Measurements from ENCODE around the gene EPHA3. TPM values are rescaled to one million over a fixed set of nuclear protein-coding genes. Genes with fewer than 3 reads are reported as not detected.

Gene EPHA3
- total and polyA plus RNA-seq, 2 donors (not counting 3 experiments of a cell fraction or from before 2014, with no cell fraction given): not detected

- no peak for TF ChIP-seq FOS (IDR thresholded peaks at IDR 0.05; ENCODE audit: borderline replicate concordance, insufficient read depth, low read length)
- TF ChIP-seq JUN (IDR thresholded peaks at IDR 0.05; ENCODE audit: borderline replicate concordance, insufficient read depth, insufficient read length, low read depth): no peak
- TF ChIP-seq GATA2 (IDR thresholded peaks at IDR 0.05; ENCODE audit: insufficient read depth, insufficient read length, low read depth, low read length): no peak
- TF ChIP-seq MYC (IDR thresholded peaks at IDR 0.05; ENCODE audit: low read depth, low read length): no peak
- no peak for TF ChIP-seq POLR2A (IDR thresholded peaks at IDR 0.05; ENCODE audit: low read depth, low read length)
- no peak for TF ChIP-seq POLR2AphosphoS5 (IDR thresholded peaks at IDR 0.05; ENCODE audit: insufficient read depth, low read depth, low read length)
- TF ChIP-seq CTCF (IDR thresholded peaks at IDR 0.05; ENCODE audit: extremely low read depth in 1 of 2, insufficient read depth in 1 of 2, low read depth in 1 of 2, low read length in 2 of 2): no peak
- TF ChIP-seq EZH2 (IDR thresholded peaks at IDR 0.05; ENCODE audit: borderline replicate concordance, low read depth, low read length, severe bottlenecking): no peak
- no peak for TF ChIP-seq MAX (IDR thresholded peaks at IDR 0.05; ENCODE audit: insufficient read depth, insufficient read length)
- intact Hi-C loops (cut with micrococcal nuclease): no loop called here
- H3K27ac ChIP-seq (ENCODE audit: insufficient read depth, low read depth, low read length): no peak overlapping the region
- no peaks in the 10 kb centered on the region for H3K79me2 ChIP-seq (ENCODE audit: control insufficient read depth, insufficient read depth, low read length)
- no peak overlapping the region for H3K9ac ChIP-seq (replicated peaks; ENCODE audit: extremely low read depth, insufficient read depth, low read length)
- FAIRE-seq (no peak), DNase-seq (ENCODE audit: low read depth, low spot score) (no peak)
- no peak overlapping the region for H3K4me2 ChIP-seq (ENCODE audit: insufficient read depth, low read length)
- no peak overlapping the region for H2AFZ ChIP-seq (ENCODE audit: low read depth, low read length)
- H3K4me1 ChIP-seq (ENCODE audit: control insufficient read depth, extremely low read depth, insufficient read depth, low read length): no peaks in the 10 kb centered on the region
- H3K9me1 ChIP-seq (replicated peaks; ENCODE audit: control insufficient read depth, extremely low read depth, insufficient read depth, low read length): no peaks in the 10 kb centered on the region
- H3K27me3 ChIP-seq (ENCODE audit: control insufficient read depth in 2 of 2, insufficient read depth in 2 of 2, low read length in 2 of 2): no peaks in the 10 kb centered on the region
- ChIA-PET CTCF (no interaction called here), POLR2A (no interaction called here)
- dilution Hi-C loops (cut with MboI; ENCODE audit: extremely low pct_ligation_motif_present, low sequenced_read_pairs): no loop called here
- no peaks in the 10 kb centered on the region for H3K36me3 ChIP-seq (ENCODE audit: control insufficient read depth in 2 of 2, extremely low read depth in 1 of 2, insufficient read depth in 2 of 2, low read length in 2 of 2)
- no peak overlapping the region for H3K4me3 ChIP-seq (replicated peaks in 1 of 3; ENCODE audit: insufficient read depth in 1 of 3, low read depth in 1 of 3, low read length in 3 of 3)
- BruUV-seq (replicated peaks): no TSS peak
- no peaks in the 10 kb centered on the region for H4K20me1 ChIP-seq (replicated peaks; ENCODE audit: control insufficient read depth, extremely low read depth, insufficient read depth, low read length)
- H3K9me3 ChIP-seq (replicated peaks; ENCODE audit: control insufficient read depth, insufficient read depth, low read length): no peaks in the 10 kb centered on the region
Observed at GRCh38 chr3:89467898-89468363, 360.5 kb downstream of the EPHA3 start.
